Cardiac fibroblast (primary cell): ENCODE results near the gene POMT1.

Experiments
- DNase-seq, 2 donors: peaks; one replicate each; pipeline versions ENCODE4 v3.0.0 to v3.0.0-alpha.2; 2010; ENCODE audit warnings: low read depth in 2 of 2
- H3K4me3 ChIP-seq, 2 donors: replicated peaks in 1 of 2; 1 replicate in 1 of 2; 2 replicates in 1 of 2; pipeline ENCODE4 v1.5.1; 2011; ENCODE audit warnings: low read depth in 2 of 2, low read length in 2 of 2, mild to moderate bottlenecking in 2 of 2, moderate library complexity in 1 of 2
- TF ChIP-seq, protein P1 (sequence below): IDR thresholded peaks from one replicate; pipeline ENCODE4 v1.5.1; 2011; ENCODE audit warnings: low read depth, mild to moderate bottlenecking, low read length, inconsistent platforms

POMT1 gene

DNA sequence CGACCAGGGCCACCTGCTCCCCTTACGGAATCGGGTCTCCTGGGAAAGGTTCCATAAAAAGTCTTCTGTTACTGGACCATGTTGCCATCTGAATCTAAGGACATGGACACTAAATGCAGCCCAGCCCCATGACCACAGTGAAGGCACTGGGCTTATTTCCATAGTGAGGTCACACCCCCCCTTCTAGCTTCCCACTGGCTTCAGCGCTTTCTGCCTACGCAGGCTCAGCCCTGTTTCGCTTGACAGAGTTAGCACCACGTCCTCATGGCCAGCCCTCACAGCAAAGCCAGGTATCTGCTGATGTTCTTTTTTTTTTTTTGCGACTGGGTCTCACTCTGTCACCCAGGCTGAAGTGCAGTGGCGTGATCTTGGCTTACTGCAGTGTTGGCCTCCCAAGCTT is 14.2 kb downstream of the POMT1 start:
- TF ChIP-seq, protein P1, sequence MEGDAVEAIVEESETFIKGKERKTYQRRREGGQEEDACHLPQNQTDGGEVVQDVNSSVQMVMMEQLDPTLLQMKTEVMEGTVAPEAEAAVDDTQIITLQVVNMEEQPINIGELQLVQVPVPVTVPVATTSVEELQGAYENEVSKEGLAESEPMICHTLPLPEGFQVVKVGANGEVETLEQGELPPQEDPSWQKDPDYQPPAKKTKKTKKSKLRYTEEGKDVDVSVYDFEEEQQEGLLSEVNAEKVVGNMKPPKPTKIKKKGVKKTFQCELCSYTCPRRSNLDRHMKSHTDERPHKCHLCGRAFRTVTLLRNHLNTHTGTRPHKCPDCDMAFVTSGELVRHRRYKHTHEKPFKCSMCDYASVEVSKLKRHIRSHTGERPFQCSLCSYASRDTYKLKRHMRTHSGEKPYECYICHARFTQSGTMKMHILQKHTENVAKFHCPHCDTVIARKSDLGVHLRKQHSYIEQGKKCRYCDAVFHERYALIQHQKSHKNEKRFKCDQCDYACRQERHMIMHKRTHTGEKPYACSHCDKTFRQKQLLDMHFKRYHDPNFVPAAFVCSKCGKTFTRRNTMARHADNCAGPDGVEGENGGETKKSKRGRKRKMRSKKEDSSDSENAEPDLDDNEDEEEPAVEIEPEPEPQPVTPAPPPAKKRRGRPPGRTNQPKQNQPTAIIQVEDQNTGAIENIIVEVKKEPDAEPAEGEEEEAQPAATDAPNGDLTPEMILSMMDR, result no peak
- DNase-seq, result no peak
- H3K4me3 ChIP-seq, result no peak overlapping the region

DNA sequence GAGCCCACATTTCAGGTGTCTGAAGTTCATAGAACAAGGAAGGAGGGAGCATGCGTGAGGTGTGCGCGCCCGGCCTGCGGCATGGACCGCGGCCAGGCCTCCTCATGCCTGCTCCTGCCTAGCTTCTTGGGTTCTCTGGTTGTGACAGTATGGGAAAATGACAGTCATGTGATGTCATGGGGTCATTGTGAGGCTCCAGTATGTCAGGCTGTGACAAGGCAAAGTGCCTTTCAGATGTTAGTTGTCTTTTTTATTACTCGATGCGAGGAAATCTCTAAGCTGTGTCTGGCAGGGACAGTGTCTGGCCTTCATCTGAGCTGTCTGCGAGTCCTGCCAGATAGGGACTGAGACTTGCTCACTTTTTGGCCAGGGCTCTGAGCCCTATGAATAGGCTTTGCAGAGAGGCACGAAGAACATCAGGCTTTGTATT is 15.1 kb downstream of the POMT1 start:
- no peak overlapping the region for H3K4me3 ChIP-seq
- DNase-seq, result no peak
- TF ChIP-seq, protein P1, result no peak

DNA sequence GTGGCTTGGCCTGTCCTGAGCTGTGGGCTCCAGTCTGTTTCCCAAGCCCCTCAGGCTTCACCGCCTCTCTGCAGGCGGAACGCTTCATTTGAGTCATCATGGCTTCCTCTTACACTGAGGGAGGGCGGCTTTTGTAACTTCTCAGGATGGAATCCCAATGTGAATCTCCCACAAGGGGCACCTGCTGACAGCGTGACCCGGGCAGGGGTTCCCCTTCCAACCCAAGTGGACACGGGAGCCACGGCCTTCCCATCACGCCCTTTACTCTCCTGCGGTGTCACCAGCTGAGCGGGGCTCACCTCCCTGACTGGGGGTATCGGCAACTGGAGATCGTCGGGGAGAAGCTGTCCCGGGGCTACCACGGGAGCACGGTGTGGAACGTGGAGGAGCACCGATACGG is 15.8 kb downstream of the POMT1 start:
- DNase-seq, result no peak
- H3K4me3 ChIP-seq, result no peak overlapping the region
- TF ChIP-seq, protein P1, result no peak

DNA sequence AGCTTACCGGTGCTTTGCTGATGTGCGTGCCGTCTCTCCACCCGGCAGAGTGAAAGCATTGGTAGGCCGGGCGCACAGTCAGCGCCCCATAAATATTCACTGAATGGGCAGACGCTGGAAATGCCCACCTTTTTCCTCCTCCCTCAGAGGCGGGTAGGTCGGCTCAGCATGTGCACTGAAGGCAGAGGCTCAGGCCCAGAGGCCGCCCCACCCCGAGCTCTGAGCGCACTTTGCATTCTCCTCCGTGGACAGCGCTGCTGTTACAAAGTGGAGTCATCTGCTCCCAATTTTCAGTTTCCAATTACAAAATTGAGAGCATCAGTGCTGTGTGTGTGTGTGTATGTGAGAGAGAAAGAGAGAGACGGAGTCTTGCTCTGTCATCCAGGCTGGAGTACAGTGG is 17.8 kb downstream of the POMT1 start:
- no peak overlapping the region for H3K4me3 ChIP-seq
- no peak for DNase-seq

DNA sequence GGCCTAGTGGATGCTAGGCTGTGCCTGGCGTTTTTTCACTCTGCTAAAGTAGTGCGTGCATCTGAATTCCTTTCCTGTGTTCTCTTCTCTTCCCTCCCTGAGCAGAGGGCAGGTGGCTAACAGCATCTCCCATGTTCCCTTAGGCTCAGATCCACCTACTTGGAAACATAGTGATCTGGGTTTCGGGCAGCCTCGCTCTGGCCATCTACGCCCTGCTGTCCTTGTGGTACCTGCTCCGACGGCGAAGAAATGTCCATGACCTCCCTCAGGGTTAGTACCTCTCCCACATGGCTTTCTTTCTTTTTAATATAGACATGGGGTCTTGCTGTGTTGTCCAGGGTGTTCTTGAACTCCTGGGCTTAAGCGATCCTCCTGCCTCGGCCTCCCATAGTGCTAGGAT is 18.5 kb downstream of the POMT1 start:
- DNase-seq, result no peak
- TF ChIP-seq, protein P1, result no peak
- no peak overlapping the region for H3K4me3 ChIP-seq

More for the DNA sequence above, 17.8 kb downstream of the POMT1 start:
- TF ChIP-seq, protein P1, result no peak

DNA sequence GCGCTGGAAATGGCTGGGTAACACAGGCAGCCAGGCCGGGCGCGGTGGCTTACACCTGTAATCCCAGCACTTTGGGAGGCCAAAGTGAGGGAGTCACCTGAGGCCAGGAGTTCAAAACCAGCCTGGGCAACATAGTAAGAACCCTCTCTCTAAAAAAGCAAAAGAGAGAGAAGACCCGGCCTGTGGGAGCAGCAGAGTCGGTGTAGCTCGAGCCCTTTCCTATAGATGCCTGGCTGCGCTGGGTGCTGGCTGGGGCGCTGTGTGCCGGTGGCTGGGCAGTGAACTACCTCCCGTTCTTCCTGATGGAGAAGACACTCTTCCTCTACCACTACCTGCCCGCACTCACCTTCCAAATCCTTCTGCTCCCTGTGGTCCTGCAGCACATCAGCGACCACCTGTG is 19.1 kb downstream of the POMT1 start:
- no peak overlapping the region for H3K4me3 ChIP-seq
- no peak for DNase-seq
- TF ChIP-seq, protein P1, result no peak
